ENCODE data around the gene ROR1. TPM values are rescaled to one million over a fixed set of nuclear protein-coding genes. Genes with fewer than 3 reads are reported as not detected.

ROR1 gene
- total RNA-seq, 1 experiment from 2014 or later: 2.7 TPM

- H3K36me3 ChIP-seq (ENCODE audit: control insufficient read depth in 1 of 2, insufficient read depth in 2 of 2, low read length in 2 of 2): no peaks in the 10 kb centered on the region
- no peak overlapping the region for H2AFZ ChIP-seq (ENCODE audit: low read depth, low read length, poor library complexity, severe bottlenecking)
- no peaks in the 10 kb centered on the region for H3K9me3 ChIP-seq (ENCODE audit: control insufficient read depth in 1 of 2, insufficient read depth in 1 of 2, low read depth in 1 of 2, low read length in 2 of 2)
- peaks cover 0 to 15% of the 10 kb centered on the region in 2 experiments; a peak in 2 of 4 replicates for H3K4me1 ChIP-seq (ENCODE audit: control insufficient read depth in 1 of 2, insufficient read depth in 2 of 2, low read length in 2 of 2)
- ATAC-seq: no peak
- no peak overlapping the region for H3K9ac ChIP-seq (ENCODE audit: low read length)
- H3K79me2 ChIP-seq (ENCODE audit: insufficient read depth, low read length): no peaks in the 10 kb centered on the region
- intact Hi-C loops (cut with micrococcal nuclease): loop anchor here (5.0 to 10.0 kb wide), 2 partner anchors 144 to 226 kb away; partner anchors contain the start of gene ROR1
- ChIA-PET RAD21 (ENCODE audit: low non-redundant PET in 1 of 2, low total read pairs in 2 of 2, uncharacterized antibody in 2 of 2, unreplicated experiment in 2 of 2) (interaction anchor here (0.6 to 1.1 kb wide), 3 partner anchors 226 to 328 kb away, joined by 3 to 5 read pairs (median 5); no protein-coding TSS in a partner anchor), POLR2A (no interaction called here), CTCF (interaction anchor here (0.7 to 7.2 kb wide), 11 partner anchors 10 to 327 kb away, joined by 3 to 50 read pairs (median 6); no protein-coding TSS in a partner anchor)
- no peaks in the 10 kb centered on the region for H4K20me1 ChIP-seq (ENCODE audit: insufficient read depth)
- H3K4me3 ChIP-seq (replicated peaks in 1 of 2; ENCODE audit: low read depth in 1 of 2, low read length in 2 of 2): no peak overlapping the region
- no peak for DNase-seq (ENCODE audit: low read depth, low spot score)
- no peak overlapping the region for H3K4me2 ChIP-seq (ENCODE audit: low read length)
- no peaks in the 10 kb centered on the region for H3K27me3 ChIP-seq (ENCODE audit: insufficient read depth, low read length)
- no peaks in the 10 kb centered on the region for H3K9me2 ChIP-seq (ENCODE audit: insufficient read depth)
- H3K27ac ChIP-seq (ENCODE audit: low read depth, low read length): no peak overlapping the region
- BruUV-seq (replicated peaks): no TSS peak
- no peak for TF ChIP-seq ZNF274 (IDR thresholded peaks at IDR 0.05; ENCODE audit: low read depth, low read length)
- no peak for TF ChIP-seq CBX3 (IDR thresholded peaks at IDR 0.05; ENCODE audit: low read depth)
- no peak for TF ChIP-seq CEBPB (IDR thresholded peaks at IDR 0.05; ENCODE audit: low read depth)
- TF ChIP-seq FOSL1 (IDR thresholded peaks at IDR 0.05; ENCODE audit: low read depth): no peak
- TF ChIP-seq SRF (IDR thresholded peaks at IDR 0.05; ENCODE audit: low read depth): no peak
Observed at GRCh38 chr1:63918418-63918945, 144.7 kb downstream of the ROR1 start.

- Histone ChIP-seq H2AFZ (ENCODE audit: low read depth, low read length, poor library complexity, severe bottlenecking) (no peak overlapping the region), H3K4me1 (ENCODE audit: control insufficient read depth in 1 of 2, insufficient read depth in 2 of 2, low read length in 2 of 2) (peaks cover 0 to 15% of the 10 kb centered on the region in 2 experiments; a peak in 2 of 4 replicates), H3K9ac (ENCODE audit: low read length) (no peak overlapping the region), H3K4me3 (replicated peaks in 1 of 2; ENCODE audit: low read depth in 1 of 2, low read length in 2 of 2) (no peak overlapping the region), H3K9me2 (ENCODE audit: insufficient read depth) (no peaks in the 10 kb centered on the region), H3K27me3 (ENCODE audit: insufficient read depth, low read length) (no peaks in the 10 kb centered on the region), H3K79me2 (ENCODE audit: insufficient read depth, low read length) (no peaks in the 10 kb centered on the region), H3K9me3 (ENCODE audit: control insufficient read depth in 1 of 2, insufficient read depth in 1 of 2, low read depth in 1 of 2, low read length in 2 of 2) (no peaks in the 10 kb centered on the region), H3K27ac (ENCODE audit: low read depth, low read length) (no peak overlapping the region; the same call in 1 of the 2 replicates), H3K4me2 (ENCODE audit: low read length) (peak overlapping the region; percentile 37), H3K36me3 (ENCODE audit: control insufficient read depth in 1 of 2, insufficient read depth in 2 of 2, low read length in 2 of 2) (no peaks in the 10 kb centered on the region), H4K20me1 (ENCODE audit: insufficient read depth) (no peaks in the 10 kb centered on the region)
- RAD21 ChIA-PET (ENCODE audit: low non-redundant PET in 1 of 2, low total read pairs in 2 of 2, uncharacterized antibody in 2 of 2, unreplicated experiment in 2 of 2): interaction anchor here in 1 of 2 experiments (0.6 kb wide), 1 partner anchor 56 kb away, joined by 3 read pairs; no protein-coding TSS in a partner anchor
- BruUV-seq (replicated peaks): no TSS peak
- DNase-seq (ENCODE audit: low read depth, low spot score) (no peak), ATAC-seq (peak; percentile 76)
- CTCF ChIA-PET: interaction anchor here (0.7 to 7.2 kb wide), 8 partner anchors 15 to 364 kb away, joined by 3 to 50 read pairs (median 3); no protein-coding TSS in a partner anchor
- POLR2A ChIA-PET: no interaction called here
- intact Hi-C loops (cut with micrococcal nuclease): loop anchor here (1.0 to 2.0 kb wide), 2 partner anchors 217 to 326 kb away; no protein-coding TSS in a partner anchor
- no peak for TF ChIP-seq ATF3 (IDR thresholded peaks at IDR 0.05)
- peak; percentile 30 to 58 (median 55); a peak in 4 of 6 replicates for TF ChIP-seq CTCF (IDR thresholded peaks at IDR 0.05 in 2 of 3, conservative IDR thresholded peaks at IDR 0.05 in 1 of 3; ENCODE audit: borderline replicate concordance in 1 of 3, insufficient read depth in 1 of 3, low read depth in 2 of 3, low read length in 2 of 3)
- peak; percentile 59 for TF ChIP-seq RAD21 (IDR thresholded peaks at IDR 0.05; ENCODE audit: low read depth)
Observed at GRCh38 chr1:63920154-63921117, 146.6 kb downstream of the ROR1 start.

Data from HCT116 (cell line).